ENCODE data around the gene PECR.

The PECR gene

DNA sequence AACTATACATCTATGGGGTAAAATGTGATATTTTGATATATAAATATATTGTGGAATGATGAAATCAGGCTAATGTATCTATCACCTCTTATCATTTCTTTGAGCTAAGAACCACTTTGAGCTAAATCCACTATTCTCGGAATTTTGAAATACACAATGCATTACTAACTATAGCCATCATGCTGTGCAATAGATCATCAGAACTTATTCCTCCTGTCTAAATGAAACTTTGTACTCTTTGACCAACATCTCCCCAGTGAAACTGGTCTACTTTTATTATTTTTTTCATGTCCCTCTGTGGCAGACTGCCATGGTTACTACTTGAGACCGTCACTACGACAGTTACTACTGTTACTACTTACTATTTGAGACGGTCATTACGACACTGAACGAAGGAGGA lies 11.4 kb downstream of the PECR start:
- no peak overlapping the region for H3K4me3 ChIP-seq (ENCODE audit: low read depth, low read length)
- H3K4me1 ChIP-seq (ENCODE audit: control insufficient read depth, insufficient read depth, low read length) = no peaks in the 10 kb centered on the region
- peaks cover 4% of the 10 kb centered on the region; the same call in 1 of the 2 replicates for H3K36me3 ChIP-seq (ENCODE audit: control insufficient read depth, insufficient read depth, low read length)
- no peak overlapping the region for H3K9ac ChIP-seq (ENCODE audit: low read length)
- no peak overlapping the region for H3K27ac ChIP-seq (ENCODE audit: low read depth, low read length)
- no peaks in the 10 kb centered on the region for H3K27me3 ChIP-seq (ENCODE audit: control insufficient read depth, insufficient read depth, low read length)
- no peaks in the 10 kb centered on the region for H3K9me3 ChIP-seq (ENCODE audit: control insufficient read depth, insufficient read depth, low read depth, low read length)

DNA sequence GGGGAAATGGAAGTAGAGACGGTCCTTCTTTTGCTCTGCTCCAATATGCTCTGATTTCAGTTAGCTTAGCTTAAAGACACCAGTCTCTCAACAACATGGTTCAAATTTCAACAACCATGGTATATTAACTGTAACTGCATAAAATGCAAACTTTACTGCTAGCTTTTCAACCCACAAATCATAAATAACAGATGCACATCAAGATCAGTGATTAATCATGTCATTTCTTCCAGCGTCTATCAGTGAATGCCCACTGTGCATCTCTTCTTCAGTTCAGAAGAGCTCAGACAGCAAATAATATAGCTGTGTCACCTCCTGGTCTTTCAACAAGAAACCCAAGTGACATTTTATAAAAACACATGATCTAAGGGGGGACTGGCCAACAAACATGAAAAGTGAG lies 12.6 kb downstream of the PECR start:
- peaks cover 15% of the 10 kb centered on the region for H3K36me3 ChIP-seq (ENCODE audit: control insufficient read depth, insufficient read depth, low read length)
- no peak overlapping the region for H3K9ac ChIP-seq (ENCODE audit: low read length)
- no peak overlapping the region for H3K4me3 ChIP-seq (ENCODE audit: low read depth, low read length)
- H3K27ac ChIP-seq (ENCODE audit: low read depth, low read length) = no peak overlapping the region
- no peaks in the 10 kb centered on the region for H3K9me3 ChIP-seq (ENCODE audit: control insufficient read depth, insufficient read depth, low read depth, low read length)
- no peaks in the 10 kb centered on the region for H3K27me3 ChIP-seq (ENCODE audit: control insufficient read depth, insufficient read depth, low read length)
- no peaks in the 10 kb centered on the region for H3K4me1 ChIP-seq (ENCODE audit: control insufficient read depth, insufficient read depth, low read length)

DNA sequence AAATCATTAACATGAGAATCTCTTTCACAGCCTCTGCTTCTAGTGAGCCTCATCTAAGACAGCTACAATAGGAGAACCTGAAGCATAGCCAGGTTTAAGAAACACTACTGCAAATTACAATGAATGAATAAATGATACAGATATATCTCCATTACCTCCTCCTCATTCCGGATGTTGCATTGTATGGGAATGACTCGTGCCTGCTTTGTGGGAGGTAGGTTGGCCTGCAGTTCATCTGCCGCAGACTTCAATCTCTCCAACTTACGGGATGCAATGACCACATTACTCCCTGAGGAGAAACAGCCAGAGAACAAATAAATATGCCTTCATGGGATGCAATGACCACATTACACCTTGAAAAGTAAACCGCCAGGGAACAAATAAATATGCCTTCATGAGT lies 15.4 kb downstream of the PECR start:
- Histone ChIP-seq H3K9ac (ENCODE audit: low read length) (no peak overlapping the region), H3K36me3 (ENCODE audit: control insufficient read depth, insufficient read depth, low read length) (peaks cover 16% of the 10 kb centered on the region), H3K4me3 (ENCODE audit: low read depth, low read length) (no peak overlapping the region), H3K4me1 (ENCODE audit: control insufficient read depth, insufficient read depth, low read length) (no peaks in the 10 kb centered on the region), H3K27ac (ENCODE audit: low read depth, low read length) (no peak overlapping the region), H3K27me3 (ENCODE audit: control insufficient read depth, insufficient read depth, low read length) (no peaks in the 10 kb centered on the region), H3K9me3 (ENCODE audit: control insufficient read depth, insufficient read depth, low read depth, low read length) (no peaks in the 10 kb centered on the region)

DNA sequence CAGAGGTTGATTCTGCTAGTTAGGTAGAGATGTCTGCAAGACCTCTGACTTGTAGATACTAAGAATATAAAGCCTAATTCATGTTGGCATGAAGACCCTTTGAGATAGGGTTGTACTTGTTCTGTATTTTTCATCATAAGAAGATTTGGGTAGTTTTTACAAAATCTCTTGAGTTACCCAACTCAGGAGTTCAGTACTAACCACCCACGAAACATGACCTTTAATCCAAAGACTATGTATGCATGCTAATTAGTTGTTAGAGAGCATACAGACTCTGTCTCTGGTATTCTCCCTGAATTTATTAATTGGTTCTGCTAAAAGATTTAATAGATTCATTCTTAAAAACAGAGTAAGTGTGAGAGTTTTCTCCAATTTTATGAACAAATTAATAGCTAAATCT lies 16.9 kb downstream of the PECR start:
- no peak overlapping the region for H3K27ac ChIP-seq (ENCODE audit: low read depth, low read length)
- H3K4me3 ChIP-seq (ENCODE audit: low read depth, low read length) = no peak overlapping the region
- H3K36me3 ChIP-seq (ENCODE audit: control insufficient read depth, insufficient read depth, low read length) = peaks cover 21% of the 10 kb centered on the region
- no peaks in the 10 kb centered on the region for H3K27me3 ChIP-seq (ENCODE audit: control insufficient read depth, insufficient read depth, low read length)
- no peaks in the 10 kb centered on the region for H3K9me3 ChIP-seq (ENCODE audit: control insufficient read depth, insufficient read depth, low read depth, low read length)
- no peaks in the 10 kb centered on the region for H3K4me1 ChIP-seq (ENCODE audit: control insufficient read depth, insufficient read depth, low read length)
- H3K9ac ChIP-seq (ENCODE audit: low read length) = no peak overlapping the region

DNA sequence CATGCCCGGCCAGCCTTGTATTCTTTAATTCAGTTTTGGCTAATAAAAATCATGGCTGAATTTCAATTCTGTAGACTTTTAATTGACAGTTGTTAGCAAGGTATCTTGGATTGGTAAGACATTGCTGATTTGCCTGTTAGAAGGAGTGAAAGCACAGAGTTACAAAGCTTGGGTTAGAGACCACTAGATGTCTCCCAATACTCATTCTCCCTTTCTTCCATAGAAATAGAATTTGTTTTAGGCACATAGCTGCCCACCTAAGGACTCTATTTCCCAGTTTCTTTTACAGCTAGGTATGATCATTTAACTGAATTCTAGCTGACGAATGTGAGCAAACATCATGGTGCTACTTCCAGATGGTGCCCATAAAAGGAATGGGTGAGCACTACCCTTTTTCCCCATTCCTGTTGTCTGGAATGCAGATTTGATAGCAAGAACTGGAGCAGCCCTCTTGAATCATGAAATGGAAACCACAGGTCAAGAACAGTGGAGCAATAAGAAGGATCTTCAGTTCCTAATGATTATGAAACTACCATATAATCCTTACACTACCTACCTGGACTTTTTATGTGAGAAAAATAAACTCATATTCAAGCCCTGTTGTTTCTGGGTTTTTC lies 17.5 kb downstream of the PECR start:
- Histone ChIP-seq H3K4me1 (ENCODE audit: control insufficient read depth, insufficient read depth, low read length) (no peaks in the 10 kb centered on the region), H3K9me3 (ENCODE audit: control insufficient read depth, insufficient read depth, low read depth, low read length) (no peaks in the 10 kb centered on the region), H3K9ac (ENCODE audit: low read length) (no peak overlapping the region), H3K36me3 (ENCODE audit: control insufficient read depth, insufficient read depth, low read length) (peaks cover 21% of the 10 kb centered on the region), H3K27ac (ENCODE audit: low read depth, low read length) (no peak overlapping the region), H3K27me3 (ENCODE audit: control insufficient read depth, insufficient read depth, low read length) (no peaks in the 10 kb centered on the region), H3K4me3 (ENCODE audit: low read depth, low read length) (no peak overlapping the region)

DNA sequence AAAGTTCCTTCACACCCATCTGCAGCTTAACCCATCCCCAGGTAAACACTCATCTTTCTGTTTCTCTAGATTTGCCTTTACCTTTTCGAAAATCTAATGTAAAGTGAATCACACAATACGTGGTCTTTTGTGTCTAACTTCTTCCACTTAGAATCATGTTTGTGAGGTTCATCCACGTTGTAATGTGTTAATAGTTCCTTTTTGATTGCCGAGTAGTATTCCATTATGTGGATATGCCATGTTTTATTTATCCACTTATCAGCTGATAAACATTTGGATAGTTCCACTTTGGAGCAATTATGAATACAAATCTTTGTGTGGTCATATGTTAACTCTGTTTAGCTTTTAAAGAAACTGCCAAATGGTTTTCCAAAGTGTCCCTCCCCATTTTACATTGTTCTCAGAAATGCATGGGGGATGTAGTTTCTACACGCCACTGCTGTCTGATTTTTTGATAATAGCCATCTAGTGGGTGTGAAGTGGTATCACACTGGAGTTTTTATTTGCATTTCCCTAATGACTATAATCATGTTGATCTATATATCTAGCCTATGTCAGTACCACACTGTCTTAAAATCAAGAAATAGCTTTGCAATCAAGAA lies 22.3 kb downstream of the PECR start:
- H3K4me3 ChIP-seq (ENCODE audit: low read depth, low read length) = no peak overlapping the region
- H3K27me3 ChIP-seq (ENCODE audit: control insufficient read depth, insufficient read depth, low read length) = no peaks in the 10 kb centered on the region
- no peak overlapping the region for H3K9ac ChIP-seq (ENCODE audit: low read length)
- H3K4me1 ChIP-seq (ENCODE audit: control insufficient read depth, insufficient read depth, low read length) = no peaks in the 10 kb centered on the region
- no peak overlapping the region for H3K27ac ChIP-seq (ENCODE audit: low read depth, low read length)
- H3K9me3 ChIP-seq (ENCODE audit: control insufficient read depth, insufficient read depth, low read depth, low read length) = no peaks in the 10 kb centered on the region
- H3K36me3 ChIP-seq (ENCODE audit: control insufficient read depth, insufficient read depth, low read length) = peaks cover 8% of the 10 kb centered on the region; the same call in 1 of the 2 replicates

DNA sequence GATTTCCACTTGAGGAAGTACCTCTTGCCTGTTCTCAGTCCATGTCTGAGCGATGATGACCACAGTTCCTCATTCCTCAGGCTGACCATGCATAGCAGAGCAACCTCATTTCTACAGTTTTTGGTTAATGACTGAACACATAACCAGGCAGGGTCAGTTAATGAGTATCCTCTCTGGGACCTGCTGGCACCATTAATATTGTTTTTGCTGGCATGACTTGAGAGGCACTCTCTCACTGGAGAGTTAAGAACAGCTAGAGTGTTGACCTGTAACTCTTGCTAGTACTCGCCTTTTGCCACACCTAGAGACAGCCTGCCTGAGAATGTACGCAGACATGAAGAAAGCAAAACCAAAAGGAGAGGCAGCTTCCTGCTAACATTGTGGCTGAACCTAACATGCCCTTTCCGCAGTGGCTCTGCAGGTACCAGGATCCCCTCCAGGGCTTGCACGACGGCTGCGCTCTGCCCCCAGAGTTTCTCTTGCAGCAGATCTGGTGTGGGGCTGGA lies 23.9 kb downstream of the PECR start:
- Histone ChIP-seq H3K9me3 (ENCODE audit: control insufficient read depth, insufficient read depth, low read depth, low read length) (no peaks in the 10 kb centered on the region), H3K4me1 (ENCODE audit: control insufficient read depth, insufficient read depth, low read length) (no peaks in the 10 kb centered on the region), H3K36me3 (ENCODE audit: control insufficient read depth, insufficient read depth, low read length) (0 out of 2 replicates have a peak, but pooled peaks cover 5% of the 10 kb centered on the region), H3K27ac (ENCODE audit: low read depth, low read length) (no peak overlapping the region), H3K27me3 (ENCODE audit: control insufficient read depth, insufficient read depth, low read length) (no peaks in the 10 kb centered on the region), H3K4me3 (ENCODE audit: low read depth, low read length) (no peak overlapping the region), H3K9ac (ENCODE audit: low read length) (no peak overlapping the region)

DNA sequence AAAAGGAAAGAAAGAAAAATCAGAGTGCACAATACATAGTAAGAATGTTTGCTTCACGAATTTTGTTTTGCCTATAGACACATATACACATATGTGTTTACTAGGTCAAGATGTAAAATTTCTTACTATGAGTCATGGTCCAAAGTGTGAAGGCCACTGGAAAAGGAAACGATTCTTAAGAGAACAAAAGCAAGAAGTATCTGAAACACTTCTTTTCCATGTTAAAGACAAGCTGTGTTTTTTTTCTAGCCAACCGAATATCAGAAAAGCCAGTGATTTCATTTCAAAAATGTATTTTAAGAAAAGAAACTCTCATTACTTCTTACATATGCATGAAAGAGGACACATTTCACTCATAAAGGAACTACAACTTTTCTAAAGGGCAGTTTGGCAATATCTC lies 24.9 kb downstream of the PECR start:
- 0 out of 2 replicates have a peak overlapping the region, but pooled peaks have one; percentile 3 for H3K27ac ChIP-seq (ENCODE audit: low read depth, low read length)
- H3K9me3 ChIP-seq (ENCODE audit: control insufficient read depth, insufficient read depth, low read depth, low read length) = no peaks in the 10 kb centered on the region
- H3K36me3 ChIP-seq (ENCODE audit: control insufficient read depth, insufficient read depth, low read length) = peaks cover 5% of the 10 kb centered on the region; the same call in 1 of the 2 replicates
- H3K9ac ChIP-seq (ENCODE audit: low read length) = no peak overlapping the region
- H3K27me3 ChIP-seq (ENCODE audit: control insufficient read depth, insufficient read depth, low read length) = no peaks in the 10 kb centered on the region
- peaks cover 3% of the 10 kb centered on the region; the same call in 1 of the 2 replicates for H3K4me1 ChIP-seq (ENCODE audit: control insufficient read depth, insufficient read depth, low read length)
- no peak overlapping the region for H3K4me3 ChIP-seq (ENCODE audit: low read depth, low read length)

DNA sequence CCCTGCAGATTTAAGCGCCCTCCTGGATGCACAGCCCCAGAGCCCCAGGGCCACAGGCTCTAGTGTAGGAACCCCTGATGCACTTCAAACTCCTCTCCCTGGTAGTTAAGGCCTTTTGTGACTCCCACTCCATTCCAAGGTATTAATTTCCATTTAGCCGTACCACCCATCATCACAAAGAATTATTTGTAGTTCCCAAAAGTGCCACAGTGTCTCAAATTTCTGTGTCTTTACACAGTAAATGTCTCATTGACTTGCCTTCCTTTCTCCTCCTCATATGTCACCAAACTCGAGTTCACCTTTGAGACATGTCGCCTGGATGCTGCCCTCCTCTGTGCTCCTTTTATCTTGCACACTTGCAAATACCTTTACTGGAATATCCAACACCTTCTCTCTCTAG lies 25.9 kb downstream of the PECR start:
- Histone ChIP-seq H3K9me3 (ENCODE audit: control insufficient read depth, insufficient read depth, low read depth, low read length) (no peaks in the 10 kb centered on the region), H3K27ac (ENCODE audit: low read depth, low read length) (no peak overlapping the region), H3K4me3 (ENCODE audit: low read depth, low read length) (no peak overlapping the region), H3K36me3 (ENCODE audit: control insufficient read depth, insufficient read depth, low read length) (peaks cover 5% of the 10 kb centered on the region; the same call in 1 of the 2 replicates), H3K9ac (ENCODE audit: low read length) (no peak overlapping the region), H3K4me1 (ENCODE audit: control insufficient read depth, insufficient read depth, low read length) (peaks cover 8% of the 10 kb centered on the region; the same call in 1 of the 2 replicates), H3K27me3 (ENCODE audit: control insufficient read depth, insufficient read depth, low read length) (no peaks in the 10 kb centered on the region)

DNA sequence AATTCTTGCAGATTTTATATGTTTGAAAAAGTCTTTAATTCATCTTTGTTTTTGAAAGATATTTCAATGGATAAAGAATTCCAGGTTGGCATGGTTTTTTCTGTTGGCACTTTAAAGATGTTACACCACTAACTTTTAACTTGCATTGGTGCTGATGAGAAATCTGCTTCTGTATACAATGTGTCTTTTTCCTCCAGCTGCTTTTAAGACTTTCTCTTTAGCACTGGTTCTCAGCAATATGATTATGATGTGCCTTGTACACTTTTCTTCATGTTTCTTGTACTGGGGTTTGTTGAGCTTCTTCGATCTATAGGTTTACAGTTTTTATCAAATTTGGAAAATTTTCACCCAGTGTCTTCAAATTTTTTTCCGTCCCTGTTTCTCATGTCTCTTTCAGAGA lies 29.2 kb downstream of the PECR start:
- H3K27ac ChIP-seq (ENCODE audit: low read depth, low read length) = no peak overlapping the region
- no peak overlapping the region for H3K4me3 ChIP-seq (ENCODE audit: low read depth, low read length)
- peaks cover 8% of the 10 kb centered on the region; the same call in 1 of the 2 replicates for H3K4me1 ChIP-seq (ENCODE audit: control insufficient read depth, insufficient read depth, low read length)
- no peaks in the 10 kb centered on the region for H3K27me3 ChIP-seq (ENCODE audit: control insufficient read depth, insufficient read depth, low read length)
- H3K9ac ChIP-seq (ENCODE audit: low read length) = no peak overlapping the region
- H3K9me3 ChIP-seq (ENCODE audit: control insufficient read depth, insufficient read depth, low read depth, low read length) = no peaks in the 10 kb centered on the region
- H3K36me3 ChIP-seq (ENCODE audit: control insufficient read depth, insufficient read depth, low read length) = peaks cover 3% of the 10 kb centered on the region

DNA sequence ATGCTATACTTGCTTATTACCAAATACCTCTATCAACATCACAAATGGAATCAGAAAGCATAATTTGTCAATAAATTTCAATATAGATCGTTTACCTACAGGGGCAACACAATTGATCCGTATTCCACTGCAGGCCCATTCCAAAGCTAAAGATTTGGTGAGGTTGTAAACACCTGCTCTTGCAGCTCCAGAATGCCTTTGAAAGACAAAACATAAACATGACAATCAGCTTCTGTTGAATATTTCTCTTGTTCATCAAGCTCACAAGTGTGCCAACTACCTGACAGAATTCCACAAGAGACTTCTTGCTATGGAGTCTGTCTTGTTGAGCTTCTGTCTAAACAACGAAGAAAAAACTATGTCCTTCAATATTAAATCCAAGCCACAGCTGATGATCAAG lies 30.3 kb downstream of the PECR start:
- H3K27ac ChIP-seq (ENCODE audit: low read depth, low read length) = peak overlapping the region; percentile 52; the same call in 1 of the 2 replicates
- no peaks in the 10 kb centered on the region for H3K9me3 ChIP-seq (ENCODE audit: control insufficient read depth, insufficient read depth, low read depth, low read length)
- peaks cover 8% of the 10 kb centered on the region; the same call in 1 of the 2 replicates for H3K4me1 ChIP-seq (ENCODE audit: control insufficient read depth, insufficient read depth, low read length)
- no peaks in the 10 kb centered on the region for H3K27me3 ChIP-seq (ENCODE audit: control insufficient read depth, insufficient read depth, low read length)
- H3K9ac ChIP-seq (ENCODE audit: low read length) = no peak overlapping the region
- no peak overlapping the region for H3K4me3 ChIP-seq (ENCODE audit: low read depth, low read length)
- peaks cover 3% of the 10 kb centered on the region for H3K36me3 ChIP-seq (ENCODE audit: control insufficient read depth, insufficient read depth, low read length)

Measured in HUES6 (cell line).